H9 (cell line): Measurements from ENCODE around the gene SCN5A. TPM values are rescaled to one million over a fixed set of nuclear protein-coding genes. Genes with fewer than 3 reads are reported as not detected.
A peak's percentile ranks its signal among the peaks of the same experiment; 100 is the strongest.

Source experiments
- DNase-seq: peaks from one replicate; pipeline ENCODE4 v3.0.0-alpha.2; 2017
- H2AFZ ChIP-seq: one replicate; pipeline ENCODE4 v1.6.1; 2013; ENCODE audit warnings: mild to moderate bottlenecking, low read length, control low read depth, moderate library complexity
- H2AK5ac ChIP-seq: 2 replicates; pipeline ENCODE4 v1.6.1; 2013; ENCODE audit warnings: low read length, control low read depth, mixed read lengths; ENCODE audit not compliant: insufficient read length
- H2BK120ac ChIP-seq: one replicate; pipeline ENCODE4 v1.6.1; 2013; ENCODE audit warnings: low read depth, mild to moderate bottlenecking, low read length, control low read depth, inconsistent platforms; ENCODE audit not compliant: poor library complexity, severe bottlenecking
- H2BK12ac ChIP-seq: 2 replicates; pipeline ENCODE4 v1.6.1; 2013; ENCODE audit warnings: low read length, control low read depth, mixed read lengths, low read depth; ENCODE audit not compliant: insufficient read length
- H2BK15ac ChIP-seq: 2 replicates; pipeline ENCODE4 v1.6.1; 2013; ENCODE audit warnings: low read depth, low read length, control low read depth
- H2BK20ac ChIP-seq: one replicate; pipeline ENCODE4 v1.6.1; 2013; ENCODE audit warnings: low read depth, mild to moderate bottlenecking, low read length, control low read depth, inconsistent platforms; ENCODE audit not compliant: poor library complexity, severe bottlenecking
- H2BK5ac ChIP-seq: 2 replicates; pipeline ENCODE4 v1.6.1; 2013; ENCODE audit warnings: low read length, control low read depth, mixed read lengths; ENCODE audit not compliant: insufficient read length
- H3K14ac ChIP-seq: 2 replicates; pipeline ENCODE4 v1.6.1; 2013; ENCODE audit warnings: low read length, control low read depth; ENCODE audit not compliant: insufficient read depth
- H3K18ac ChIP-seq: 2 replicates; pipeline ENCODE4 v1.6.1; 2013; ENCODE audit warnings: low read depth, mild to moderate bottlenecking, mixed read lengths, low read length, control low read depth; ENCODE audit not compliant: insufficient read length
- H3K23ac ChIP-seq: 2 replicates; pipeline ENCODE4 v1.6.1; 2013; ENCODE audit warnings: low read length, control low read depth, mixed read lengths, low read depth; ENCODE audit not compliant: insufficient read length
- H3K23me2 ChIP-seq: 2 replicates; pipeline ENCODE4 v1.6.1; 2013; ENCODE audit warnings: low read depth, mild to moderate bottlenecking, mixed read lengths, low read length, control low read depth; ENCODE audit not compliant: insufficient read length, poor library complexity, severe bottlenecking
- H3K27ac ChIP-seq: 2 replicates; pipeline ENCODE4 v1.5.1; 2013; ENCODE audit warnings: low read length, control low read depth, mixed read lengths, low read depth; ENCODE audit not compliant: insufficient read length
- H3K27me3 ChIP-seq: 2 replicates; pipeline ENCODE4 v1.6.1; 2013; ENCODE audit warnings: low read length, control low read depth, inconsistent platforms; ENCODE audit not compliant: insufficient read depth
- H3K4ac ChIP-seq: 2 replicates; pipeline ENCODE4 v1.6.1; 2013; ENCODE audit warnings: low read depth, mild to moderate bottlenecking, control low read depth, inconsistent platforms, low read length, moderate library complexity
- H3K4me1 ChIP-seq: 2 replicates; pipeline ENCODE4 v1.6.1; 2013; ENCODE audit warnings: low read length, control low read depth, inconsistent platforms; ENCODE audit not compliant: insufficient read depth
- H3K4me2 ChIP-seq: 2 replicates; pipeline ENCODE4 v1.6.1; 2013; ENCODE audit warnings: low read length, control low read depth, mixed read lengths; ENCODE audit not compliant: insufficient read length, insufficient read depth
- H3K56ac ChIP-seq: 2 replicates; pipeline ENCODE4 v1.6.1; 2013; ENCODE audit warnings: low read depth, mild to moderate bottlenecking, mixed read lengths, low read length, control low read depth; ENCODE audit not compliant: insufficient read length
- H3K79me1 ChIP-seq: 2 replicates; pipeline ENCODE4 v1.6.1; 2013; ENCODE audit warnings: low read depth, mild to moderate bottlenecking, moderate library complexity, low read length, control low read depth, inconsistent platforms; ENCODE audit not compliant: insufficient read depth, poor library complexity, severe bottlenecking
- H3K79me2 ChIP-seq: 2 replicates; pipeline ENCODE4 v1.6.1; 2013; ENCODE audit warnings: low read length, control low read depth, inconsistent platforms; ENCODE audit not compliant: insufficient read depth
- H3K9ac ChIP-seq: 2 replicates; pipeline ENCODE4 v1.6.1; 2013; ENCODE audit warnings: low read length, control low read depth, mixed read lengths; ENCODE audit not compliant: insufficient read length; ENCODE audit errors: extremely low read depth
- H3K9me3 ChIP-seq: one replicate; pipeline ENCODE4 v1.6.1; 2013; ENCODE audit warnings: low read depth, low read length, inconsistent platforms; ENCODE audit not compliant: control insufficient read depth
- H3T11ph ChIP-seq: one replicate; pipeline ENCODE4 v1.6.1; 2013; ENCODE audit warnings: mild to moderate bottlenecking, low read length, control low read depth, inconsistent platforms
- H4K20me1 ChIP-seq: one replicate; pipeline ENCODE4 v1.6.1; 2013; ENCODE audit not compliant: control insufficient read depth, insufficient read length, insufficient read depth
- H4K5ac ChIP-seq: 2 replicates; pipeline ENCODE4 v1.6.1; 2013; ENCODE audit warnings: low read depth, mild to moderate bottlenecking, mixed read lengths, low read length, control low read depth; ENCODE audit not compliant: insufficient read length
- H4K8ac ChIP-seq: replicated peaks from 2 replicates; pipeline ENCODE4 v1.6.1; 2013; ENCODE audit warnings: low read length, control low read depth, mixed read lengths, low read depth; ENCODE audit not compliant: insufficient read length
- H4K91ac ChIP-seq: 2 replicates; pipeline ENCODE4 v1.6.1; 2013; ENCODE audit warnings: low read depth, mild to moderate bottlenecking, moderate library complexity, mixed read lengths, low read length, control low read depth; ENCODE audit not compliant: insufficient read length
- H3K27ac Mint-ChIP-seq, 3 experiments: 2 replicates in 2 of 3; 3 replicates in 1 of 3; pipeline ENCODE4 v1.8.0; 2020 to 2021; ENCODE audit warnings: mixed read lengths in 3 of 3, mild to moderate bottlenecking in 1 of 3, moderate library complexity in 1 of 3
- H3K27me3 Mint-ChIP-seq: 2 replicates; pipeline ENCODE4 v1.8.0; 2021; ENCODE audit warnings: low read depth, mild to moderate bottlenecking, moderate library complexity, mixed read lengths
- H3K36me3 Mint-ChIP-seq, 3 experiments: 2 replicates in 2 of 3; 3 replicates in 1 of 3; pipeline ENCODE4 v1.8.0; 2020 to 2021; ENCODE audit warnings: low read depth in 3 of 3, mixed read lengths in 3 of 3; ENCODE audit not compliant: insufficient read depth in 1 of 3
- H3K4me1 Mint-ChIP-seq, 2 experiments: 2 replicates each; pipeline ENCODE4 v1.8.0; 2020; ENCODE audit warnings: mixed read lengths in 2 of 2
- H3K4me3 Mint-ChIP-seq, 2 experiments: 2 replicates in 1 of 2; 3 replicates in 1 of 2; pipeline ENCODE4 v1.8.0; 2020 to 2021; ENCODE audit warnings: mild to moderate bottlenecking in 2 of 2, mixed read lengths in 2 of 2, moderate library complexity in 1 of 2
- H3K9me3 Mint-ChIP-seq, 2 experiments: 2 replicates in 1 of 2; 3 replicates in 1 of 2; pipeline ENCODE4 v1.8.0; 2020; ENCODE audit warnings: mild to moderate bottlenecking in 2 of 2, mixed read lengths in 2 of 2, moderate library complexity in 1 of 2
- WGBS: extraction: QIAGEN DNeasy Blood & Tissue Kit; methylation state at CpG from one replicate; pipeline ENCODE4 v1.1.7; 2013; ENCODE audit warnings: missing lambda C conversion rate, low lambda C conversion rate, mixed read lengths; ENCODE audit not compliant: insufficient read length; ENCODE audit errors: extremely low coverage; 5-methylcytosine and 5-hydroxymethylcytosine counted together
- total RNA-seq: library from RNA; stranded (reverse); gene quantifications from 2 replicates; pipeline ENCODE4 v1.2.1, GENCODE V29; 2021
- TF ChIP-seq, protein P1 (sequence below): fragments of 200-600 bp; sonication (generic); conservative IDR thresholded peaks from 3 replicates; pipeline ENCODE4 v1.8.0; 2021; ENCODE audit warnings: antibody characterized with exemption, mild to moderate bottlenecking

The SCN5A gene
- total RNA-seq, 1 experiment from 2014 or later = 6.5 TPM

DNA sequence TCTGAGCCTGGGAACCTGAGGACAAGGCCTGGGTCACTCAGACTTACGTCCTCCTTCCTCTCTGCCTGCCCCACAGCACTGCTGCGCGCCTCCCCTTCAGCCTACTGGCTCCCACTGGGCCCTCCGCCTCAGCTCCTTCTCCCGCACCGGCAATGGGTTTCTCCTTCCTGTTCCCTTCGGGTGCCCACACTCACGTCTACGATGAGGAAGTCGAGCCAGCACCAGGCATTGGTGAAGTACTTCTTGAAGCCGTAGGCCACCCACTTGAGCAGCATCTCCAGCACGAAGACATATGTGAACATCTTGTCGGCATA lies 83.3 kb downstream of the SCN5A start:
- Histone ChIP-seq H3K18ac (no peak overlapping the region), H2BK15ac (no peak overlapping the region), H3K79me1 (no peaks in the 10 kb centered on the region), H2BK20ac (no peak overlapping the region), H4K5ac (no peak overlapping the region), H3K4ac (no peak overlapping the region), H4K91ac (no peak overlapping the region), H3K4me2 (no peak overlapping the region), H2BK5ac (no peak overlapping the region), H3K14ac (no peak overlapping the region), H3K4me1 (no peaks in the 10 kb centered on the region), H4K8ac (no peak overlapping the region), H3K9ac (no peak overlapping the region), H3K79me2 (no peaks in the 10 kb centered on the region), H3K23me2 (no peaks in the 10 kb centered on the region), H3K56ac (no peak overlapping the region), H4K20me1 (no peaks in the 10 kb centered on the region), H3K9me3 (no peaks in the 10 kb centered on the region), H3K27me3 (no peaks in the 10 kb centered on the region), H2AK5ac (no peak overlapping the region), H2BK120ac (no peak overlapping the region), H3K23ac (no peak overlapping the region), H3T11ph (no peak overlapping the region), H2BK12ac (no peak overlapping the region), H3K27ac (no peak overlapping the region), H2AFZ (no peak overlapping the region)
- H3K4me3 Mint-ChIP-seq = no peak overlapping the region; a peak in 1 of 5 replicates
- H3K4me1 Mint-ChIP-seq = 0 out of 4 replicates have a peak, but pooled peaks cover 0 to 2% of the 10 kb centered on the region in 2 experiments
- H3K27ac Mint-ChIP-seq = no peak overlapping the region; a peak in 1 of 7 replicates
- no peaks in the 10 kb centered on the region for H3K9me3 Mint-ChIP-seq
- WGBS = no CpG with 5 or more reads among the region's 13 CpGs
- no peaks in the 10 kb centered on the region for H3K27me3 Mint-ChIP-seq
- peaks cover 0 to 3% (median 0%) of the 10 kb centered on the region in 3 experiments; a peak in 2 of 7 replicates for H3K36me3 Mint-ChIP-seq
- DNase-seq = peak; percentile 16
- TF ChIP-seq, protein P1, sequence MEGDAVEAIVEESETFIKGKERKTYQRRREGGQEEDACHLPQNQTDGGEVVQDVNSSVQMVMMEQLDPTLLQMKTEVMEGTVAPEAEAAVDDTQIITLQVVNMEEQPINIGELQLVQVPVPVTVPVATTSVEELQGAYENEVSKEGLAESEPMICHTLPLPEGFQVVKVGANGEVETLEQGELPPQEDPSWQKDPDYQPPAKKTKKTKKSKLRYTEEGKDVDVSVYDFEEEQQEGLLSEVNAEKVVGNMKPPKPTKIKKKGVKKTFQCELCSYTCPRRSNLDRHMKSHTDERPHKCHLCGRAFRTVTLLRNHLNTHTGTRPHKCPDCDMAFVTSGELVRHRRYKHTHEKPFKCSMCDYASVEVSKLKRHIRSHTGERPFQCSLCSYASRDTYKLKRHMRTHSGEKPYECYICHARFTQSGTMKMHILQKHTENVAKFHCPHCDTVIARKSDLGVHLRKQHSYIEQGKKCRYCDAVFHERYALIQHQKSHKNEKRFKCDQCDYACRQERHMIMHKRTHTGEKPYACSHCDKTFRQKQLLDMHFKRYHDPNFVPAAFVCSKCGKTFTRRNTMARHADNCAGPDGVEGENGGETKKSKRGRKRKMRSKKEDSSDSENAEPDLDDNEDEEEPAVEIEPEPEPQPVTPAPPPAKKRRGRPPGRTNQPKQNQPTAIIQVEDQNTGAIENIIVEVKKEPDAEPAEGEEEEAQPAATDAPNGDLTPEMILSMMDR = no peak
